IMR-90 (cell line): ENCODE measurements around the gene STAP1. TPM values are rescaled to one million over a fixed set of nuclear protein-coding genes. Genes with fewer than 3 reads are reported as not detected.

Experiments
- ATAC-seq: fragments of 200-7000 bp; cut with Tn5 transposase; 2 replicates; pipeline ENCODE4 v1.9.1; 2020; ENCODE audit warnings: low read depth, mild to moderate bottlenecking, moderate library complexity
- BruUV-seq: library from RNA; stranded (reverse); fragments of 400-500 nt; replicated peaks from 2 replicates; lab custom pipeline; 2021; lab: Mats Ljungman, UMichigan
- CTCF ChIA-PET: fragments of 300-600 bp; formaldehyde crosslinking; extraction: SDS; loops from one replicate; lab custom pipeline; 2021; ENCODE audit warnings: antibody characterized with exemption; lab: Yijun Ruan, JAX
- POLR2A ChIA-PET: fragments of 300-600 bp; sonication (Branson Sonifier 250); formaldehyde crosslinking; loops from one replicate; lab custom pipeline; 2022; ENCODE audit warnings: antibody characterized with exemption; ENCODE audit not compliant: unreplicated experiment; lab: Charles Lee
- DNase-seq: peaks from one replicate; pipeline ENCODE4 v3.0.0; 2013
- H2AFZ ChIP-seq: replicated peaks from 2 replicates; pipeline ENCODE3; 2013; ENCODE audit warnings: low read length, mild to moderate bottlenecking; ENCODE audit not compliant: poor library complexity
- H2AK5ac ChIP-seq: 2 replicates; pipeline ENCODE4 v1.6.1; 2013; ENCODE audit warnings: low read depth, low read length, inconsistent platforms
- H2AK9ac ChIP-seq: replicated peaks from 2 replicates; pipeline ENCODE3; 2013; ENCODE audit warnings: mild to moderate bottlenecking, low read depth, low read length, moderate library complexity; ENCODE audit not compliant: poor library complexity
- H2BK120ac ChIP-seq: 2 replicates; pipeline ENCODE4 v1.6.1; 2013; ENCODE audit warnings: low read depth, low read length, inconsistent platforms
- H2BK15ac ChIP-seq: 3 replicates; pipeline ENCODE4 v1.6.1; 2013; ENCODE audit warnings: low read depth, low read length, inconsistent platforms
- H2BK20ac ChIP-seq: 2 replicates; pipeline ENCODE4 v1.6.1; 2013; ENCODE audit warnings: low read depth, mild to moderate bottlenecking, inconsistent platforms, low read length, moderate library complexity
- H2BK5ac ChIP-seq: 2 replicates; pipeline ENCODE4 v1.6.1; 2013; ENCODE audit warnings: mild to moderate bottlenecking, low read depth, low read length, inconsistent platforms; ENCODE audit not compliant: poor library complexity, severe bottlenecking
- H3K14ac ChIP-seq: replicated peaks from 2 replicates; pipeline ENCODE4 v1.6.1; 2013; ENCODE audit warnings: low read depth, low read length, inconsistent platforms
- H3K18ac ChIP-seq: 2 replicates; pipeline ENCODE4 v1.6.1; 2013; ENCODE audit warnings: low read depth, low read length, control low read depth
- H3K23ac ChIP-seq: 2 replicates; pipeline ENCODE4 v1.6.1; 2013; ENCODE audit warnings: low read depth, low read length, inconsistent platforms
- H3K27ac ChIP-seq: 2 replicates; pipeline ENCODE4 v1.5.1; 2013; ENCODE audit warnings: mild to moderate bottlenecking, control low read depth, low read length; ENCODE audit not compliant: insufficient read depth
- H3K27me3 ChIP-seq: 2 replicates; pipeline ENCODE4 v1.6.1; 2013; ENCODE audit warnings: low read length; ENCODE audit not compliant: control insufficient read depth, insufficient read depth
- H3K36me3 ChIP-seq: 2 replicates; pipeline ENCODE4 v1.6.1; 2013; ENCODE audit warnings: low read length, mixed read lengths; ENCODE audit not compliant: control insufficient read depth, insufficient read depth
- H3K4ac ChIP-seq: 2 replicates; pipeline ENCODE4 v1.6.1; 2013; ENCODE audit warnings: low read depth, low read length, inconsistent platforms
- H3K4me1 ChIP-seq: 2 replicates; pipeline ENCODE4 v1.6.1; 2013; ENCODE audit warnings: low read length, mixed read lengths; ENCODE audit not compliant: control insufficient read depth, insufficient read depth
- H3K4me2 ChIP-seq: 2 replicates; pipeline ENCODE4 v1.6.1; 2013; ENCODE audit warnings: low read depth, mild to moderate bottlenecking, control low read depth, low read length, moderate library complexity
- H3K4me3 ChIP-seq: 2 replicates; pipeline ENCODE4 v1.5.1; 2013; ENCODE audit warnings: low read depth, mild to moderate bottlenecking, control low read depth, low read length, moderate library complexity; ENCODE audit not compliant: insufficient read depth
- H3K56ac ChIP-seq: 2 replicates; pipeline ENCODE4 v1.6.1; 2013; ENCODE audit warnings: low read length, inconsistent platforms; ENCODE audit not compliant: insufficient read depth; ENCODE audit errors: extremely low read depth
- H3K79me1 ChIP-seq, 2 experiments: 2 replicates each; pipeline ENCODE4 v1.6.1; 2013; ENCODE audit warnings: low read length in 2 of 2, inconsistent platforms in 1 of 2, low read depth in 1 of 2
- H3K9ac ChIP-seq: 2 replicates; pipeline ENCODE4 v1.6.1; 2013; ENCODE audit warnings: low read depth, low read length, control low read depth
- H3K9me1 ChIP-seq: 2 replicates; pipeline ENCODE4 v1.6.1; 2013; ENCODE audit warnings: low read length, inconsistent platforms; ENCODE audit not compliant: insufficient read depth
- H3K9me3 ChIP-seq: 2 replicates; pipeline ENCODE4 v1.6.1; 2013; ENCODE audit warnings: low read length; ENCODE audit not compliant: control insufficient read depth, insufficient read depth
- H4K20me1 ChIP-seq: 2 replicates; pipeline ENCODE4 v1.6.1; 2013; ENCODE audit warnings: low read length, inconsistent platforms; ENCODE audit not compliant: insufficient read depth
- H4K5ac ChIP-seq: 2 replicates; pipeline ENCODE4 v1.6.1; 2013; ENCODE audit warnings: mild to moderate bottlenecking, low read depth, low read length, control low read depth
- H4K8ac ChIP-seq, 2 experiments: 2 replicates each; pipeline ENCODE4 v1.6.1; 2013; ENCODE audit warnings: low read depth in 2 of 2, low read length in 2 of 2, control low read depth in 1 of 2, inconsistent platforms in 1 of 2
- H4K91ac ChIP-seq: 2 replicates; pipeline ENCODE4 v1.6.1; 2013; ENCODE audit warnings: low read depth, low read length, inconsistent platforms; ENCODE audit not compliant: insufficient read depth
- BHLHE40 ChIP-seq: fragments of 150-350 bp; IDR thresholded peaks from 2 replicates; pipeline ENCODE4 v1.6.1; 2016; ENCODE audit warnings: mild to moderate bottlenecking, low read depth, low read length
- FOS ChIP-seq: fragments of 150-350 bp; IDR thresholded peaks from 2 replicates; pipeline ENCODE4 v1.6.1; 2016; ENCODE audit warnings: low read depth, low read length
- RAD21 ChIP-seq: IDR thresholded peaks from 2 replicates; pipeline ENCODE4 v1.6.1; 2012; ENCODE audit warnings: low read length, improper control_type of control experiment
- SMC3 ChIP-seq: fragments of 150-350 bp; IDR thresholded peaks from 2 replicates; pipeline ENCODE4 v1.6.1; 2016; ENCODE audit warnings: low read depth, mild to moderate bottlenecking, antibody characterized with exemption, low read length, moderate library complexity
- USF2 ChIP-seq: fragments of 150-350 bp; IDR thresholded peaks from 2 replicates; pipeline ENCODE4 v1.6.1; 2017; ENCODE audit warnings: mild to moderate bottlenecking, antibody characterized with exemption, low read length, low read depth
- WGBS, 2 experiments: methylation state at CpG; one replicate each; pipeline versions ENCODE4 v1.1.5 to v1.1.7; 2013; ENCODE audit warnings: missing lambda C conversion rate in 2 of 2; ENCODE audit not compliant: insufficient read length in 1 of 2; ENCODE audit errors: extremely low coverage in 2 of 2; 5-methylcytosine and 5-hydroxymethylcytosine counted together
- dilution Hi-C: fragments of 300-500 bp; cut with HindIII; formaldehyde crosslinking; loops from one replicate; pipeline ENCODE4 v1.14.3; 2018; ENCODE audit warnings: low sequenced_read_pairs; ENCODE audit not compliant: unreplicated experiment
- in situ Hi-C: fragments of 300-500 bp; cut with MboI; formaldehyde crosslinking; loops from 3 replicates; pipeline ENCODE4 v1.14.3; 2019; ENCODE audit warnings: low sequenced_read_pairs, inconsistent platforms, mixed read lengths
- intact Hi-C: fragments of 100-400 bp; cut with micrococcal nuclease; formaldehyde crosslinking; loops from 2 replicates; pipeline ENCODE4 v1.10.0; 2022
- polyA plus RNA-seq, 3 experiments: library from polyadenylated mRNA; depleted of rRNA; stranded (reverse); fragments of >200 nt; gene quantifications; 2 replicates each; pipeline ENCODE4 v1.2.3, GENCODE V29; 2012; ENCODE audit warnings: low replicate concordance in 1 of 3
- total RNA-seq: library from RNA; depleted of rRNA; stranded (reverse); fragments of >200 nt; gene quantifications from 2 replicates; pipeline ENCODE4 v1.2.3, GENCODE V29; 2012
- TF ChIP-seq, protein P1 (sequence below): fragments of 150-350 bp; IDR thresholded peaks from 2 replicates; pipeline ENCODE4 v1.6.1; 2016; ENCODE audit warnings: low read depth, mild to moderate bottlenecking, low read length, moderate library complexity, borderline replicate concordance

The STAP1 gene
- total and polyA plus RNA-seq, 2 of the 4 experiments (the other 2 are of a cell fraction), result not detected

DNA sequence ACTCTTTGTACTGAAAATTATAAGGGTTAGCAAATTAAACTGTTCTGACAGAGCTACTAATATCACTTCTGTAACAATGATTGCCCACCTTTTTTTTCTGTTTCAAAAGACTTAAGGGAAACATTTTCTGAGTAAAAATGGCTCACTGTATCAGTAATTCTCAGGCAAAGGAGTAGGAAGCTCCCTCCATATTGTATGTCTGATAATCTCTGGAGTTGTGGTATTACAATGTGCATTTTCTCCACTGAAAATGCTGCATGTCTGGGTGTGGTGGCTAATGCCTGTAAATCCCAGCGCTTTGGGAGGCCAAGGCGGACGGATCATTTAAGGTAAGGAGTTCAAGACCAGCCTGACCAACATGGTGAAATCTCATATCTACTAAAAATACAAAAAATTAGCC lies 4.4 kb upstream of the STAP1 start:
- Histone ChIP-seq H4K91ac (no peak overlapping the region), H3K56ac (no peak overlapping the region), H3K14ac (no peak overlapping the region), H3K18ac (no peak overlapping the region), H3K79me1 (no peaks in the 10 kb centered on the region), H3K23ac (no peak overlapping the region), H2AK5ac (no peak overlapping the region), H3K9me1 (no peaks in the 10 kb centered on the region), H3K9ac (no peak overlapping the region), H3K4ac (no peak overlapping the region), H2BK5ac (no peak overlapping the region), H3K4me2 (no peak overlapping the region), H3K36me3 (no peaks in the 10 kb centered on the region), H2BK20ac (no peak overlapping the region), H3K27me3 (no peaks in the 10 kb centered on the region), H4K5ac (no peak overlapping the region), H3K4me3 (no peak overlapping the region), H2AK9ac (no peak overlapping the region), H2AFZ (no peak overlapping the region), H3K9me3 (no peaks in the 10 kb centered on the region), H3K27ac (no peak overlapping the region), H3K4me1 (no peaks in the 10 kb centered on the region), H2BK120ac (no peak overlapping the region), H2BK15ac (no peak overlapping the region), H4K20me1 (no peaks in the 10 kb centered on the region), H4K8ac (no peak overlapping the region)
- intact Hi-C loops, result no loop called here
- dilution Hi-C loops, result no loop called here
- DNase-seq, result no peak
- CTCF ChIA-PET, result interaction anchor here (1.1 kb wide), 1 partner anchor 14 kb away, joined by 4 read pairs; no protein-coding TSS in a partner anchor
- in situ Hi-C loops, result no loop called here
- POLR2A ChIA-PET, result no interaction called here
- no peak for TF ChIP-seq USF2
- no peak for TF ChIP-seq SMC3
- TF ChIP-seq, protein P1, sequence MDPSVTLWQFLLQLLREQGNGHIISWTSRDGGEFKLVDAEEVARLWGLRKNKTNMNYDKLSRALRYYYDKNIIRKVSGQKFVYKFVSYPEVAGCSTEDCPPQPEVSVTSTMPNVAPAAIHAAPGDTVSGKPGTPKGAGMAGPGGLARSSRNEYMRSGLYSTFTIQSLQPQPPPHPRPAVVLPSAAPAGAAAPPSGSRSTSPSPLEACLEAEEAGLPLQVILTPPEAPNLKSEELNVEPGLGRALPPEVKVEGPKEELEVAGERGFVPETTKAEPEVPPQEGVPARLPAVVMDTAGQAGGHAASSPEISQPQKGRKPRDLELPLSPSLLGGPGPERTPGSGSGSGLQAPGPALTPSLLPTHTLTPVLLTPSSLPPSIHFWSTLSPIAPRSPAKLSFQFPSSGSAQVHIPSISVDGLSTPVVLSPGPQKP, result no peak
- TF ChIP-seq BHLHE40, result no peak
- TF ChIP-seq FOS, result no peak
- no peak for TF ChIP-seq RAD21
- no peak for ATAC-seq
- no TSS peak for BruUV-seq
- WGBS, 2 experiments, result no CpG with 5 or more reads among the region's 3 CpGs
